ENCODE data around the gene DCHS2.

DNA sequence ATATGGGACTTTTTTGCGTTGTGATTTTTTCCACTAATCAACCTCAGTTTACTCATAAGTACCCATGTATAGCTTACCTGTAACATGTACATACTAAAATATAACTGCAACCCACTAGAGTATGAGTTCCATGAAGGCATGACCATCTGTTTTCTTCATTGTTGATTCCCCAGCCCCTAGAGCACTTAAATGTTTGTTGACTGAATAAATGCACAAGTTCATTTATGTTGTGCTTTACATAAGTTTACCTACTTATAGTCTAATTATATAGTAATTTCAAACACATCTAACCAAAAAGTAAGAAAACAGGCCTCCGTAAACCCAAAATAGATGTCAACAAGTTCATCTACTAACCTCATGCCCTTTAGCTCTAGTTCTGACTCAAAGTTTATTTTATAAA is 34.7 kb downstream of the DCHS2 start:
- TF ChIP-seq, protein P1, sequence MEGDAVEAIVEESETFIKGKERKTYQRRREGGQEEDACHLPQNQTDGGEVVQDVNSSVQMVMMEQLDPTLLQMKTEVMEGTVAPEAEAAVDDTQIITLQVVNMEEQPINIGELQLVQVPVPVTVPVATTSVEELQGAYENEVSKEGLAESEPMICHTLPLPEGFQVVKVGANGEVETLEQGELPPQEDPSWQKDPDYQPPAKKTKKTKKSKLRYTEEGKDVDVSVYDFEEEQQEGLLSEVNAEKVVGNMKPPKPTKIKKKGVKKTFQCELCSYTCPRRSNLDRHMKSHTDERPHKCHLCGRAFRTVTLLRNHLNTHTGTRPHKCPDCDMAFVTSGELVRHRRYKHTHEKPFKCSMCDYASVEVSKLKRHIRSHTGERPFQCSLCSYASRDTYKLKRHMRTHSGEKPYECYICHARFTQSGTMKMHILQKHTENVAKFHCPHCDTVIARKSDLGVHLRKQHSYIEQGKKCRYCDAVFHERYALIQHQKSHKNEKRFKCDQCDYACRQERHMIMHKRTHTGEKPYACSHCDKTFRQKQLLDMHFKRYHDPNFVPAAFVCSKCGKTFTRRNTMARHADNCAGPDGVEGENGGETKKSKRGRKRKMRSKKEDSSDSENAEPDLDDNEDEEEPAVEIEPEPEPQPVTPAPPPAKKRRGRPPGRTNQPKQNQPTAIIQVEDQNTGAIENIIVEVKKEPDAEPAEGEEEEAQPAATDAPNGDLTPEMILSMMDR (IDR thresholded peaks at IDR 0.05) = no peak
- no peak for TF ChIP-seq POLR2A (IDR thresholded peaks at IDR 0.05)
- TF ChIP-seq POLR2AphosphoS5 (IDR thresholded peaks at IDR 0.05) = no peak

Data from suprapubic skin (tissue), 4 donors.